Measurements from ENCODE around the gene CLASRP.

CLASRP gene, protein sequence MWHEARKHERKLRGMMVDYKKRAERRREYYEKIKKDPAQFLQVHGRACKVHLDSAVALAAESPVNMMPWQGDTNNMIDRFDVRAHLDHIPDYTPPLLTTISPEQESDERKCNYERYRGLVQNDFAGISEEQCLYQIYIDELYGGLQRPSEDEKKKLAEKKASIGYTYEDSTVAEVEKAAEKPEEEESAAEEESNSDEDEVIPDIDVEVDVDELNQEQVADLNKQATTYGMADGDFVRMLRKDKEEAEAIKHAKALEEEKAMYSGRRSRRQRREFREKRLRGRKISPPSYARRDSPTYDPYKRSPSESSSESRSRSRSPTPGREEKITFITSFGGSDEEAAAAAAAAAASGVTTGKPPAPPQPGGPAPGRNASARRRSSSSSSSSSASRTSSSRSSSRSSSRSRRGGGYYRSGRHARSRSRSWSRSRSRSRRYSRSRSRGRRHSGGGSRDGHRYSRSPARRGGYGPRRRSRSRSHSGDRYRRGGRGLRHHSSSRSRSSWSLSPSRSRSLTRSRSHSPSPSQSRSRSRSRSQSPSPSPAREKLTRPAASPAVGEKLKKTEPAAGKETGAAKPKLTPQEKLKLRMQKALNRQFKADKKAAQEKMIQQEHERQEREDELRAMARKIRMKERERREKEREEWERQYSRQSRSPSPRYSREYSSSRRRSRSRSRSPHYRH

DNA sequence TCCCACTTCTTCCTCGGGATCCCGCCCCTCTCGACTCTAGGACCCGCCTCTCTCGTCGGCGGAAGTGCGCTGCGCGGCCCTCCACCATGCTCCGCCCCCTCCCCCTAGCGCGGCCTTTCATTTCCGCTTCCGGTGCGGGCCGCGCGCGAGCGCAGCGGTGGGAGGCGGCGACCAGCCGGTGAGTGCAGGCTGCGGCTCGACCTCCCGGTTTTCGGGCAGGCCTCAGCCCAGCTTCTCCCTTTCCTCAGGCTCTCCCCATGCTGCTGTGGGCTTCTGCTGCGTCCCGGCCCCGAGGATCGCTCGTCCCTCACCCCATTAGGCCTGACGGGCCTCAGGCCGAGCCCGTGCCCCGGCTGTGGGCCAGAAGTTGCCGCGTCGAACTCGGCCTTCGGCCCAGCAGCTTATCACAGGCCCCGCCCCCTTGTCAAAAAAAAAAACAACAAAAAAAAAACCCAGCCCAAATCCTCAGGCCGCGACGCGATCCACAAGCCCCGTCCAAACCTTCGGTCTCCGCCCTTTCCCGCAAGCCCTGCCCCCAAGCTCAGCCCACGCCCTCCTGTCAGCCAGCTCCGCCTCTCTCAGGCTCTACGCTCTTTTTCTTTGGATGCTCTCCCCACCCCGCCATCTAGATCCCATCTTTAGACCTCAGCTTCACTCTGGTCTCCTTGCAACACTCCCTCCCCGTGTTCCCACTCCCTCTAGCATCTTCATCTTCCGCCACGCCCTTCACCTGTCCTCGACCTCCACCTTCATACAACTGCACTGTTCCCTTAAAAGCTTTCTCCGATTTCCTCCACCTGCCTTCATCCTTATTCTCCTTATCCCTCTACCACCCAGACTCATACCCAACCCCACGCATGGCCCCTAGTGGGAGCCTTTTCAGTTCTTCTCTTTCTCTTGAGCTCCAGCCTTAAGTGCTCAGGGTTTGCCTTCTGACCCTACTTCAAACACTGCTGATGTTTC, at the start of gene CLASRP:
Gene CLASRP (plus strand): TSS at position 115 of the 963 bp plus-strand sequence. CDS start 1,168 bp downstream, outside the sequence.
- Histone ChIP-seq H3K27me3 (ENCODE audit: insufficient read depth, insufficient read length) (no peaks in the 10 kb centered on the region), H3K4me3 (ENCODE audit: insufficient read length, low read depth) (peak within 1 kb of the TSS; percentile 97), H3K9ac (ENCODE audit: insufficient read length, low read depth) (peak within 1 kb of the TSS; percentile 93), H3K36me3 (ENCODE audit: insufficient read depth, insufficient read length, low read length) (peaks cover 53% of the 10 kb centered on the region), H3K4me1 (ENCODE audit: insufficient read depth, insufficient read length) (peaks cover 9% of the 10 kb centered on the region), H3K9me3 (ENCODE audit: insufficient read depth, low read length) (no peaks in the 10 kb centered on the region)
- DNase-seq (ENCODE audit: low read depth, low spot score) = peak; percentile 66
- TF ChIP-seq ZNF274 (IDR thresholded peaks at IDR 0.05; ENCODE audit: low read depth, low read length) (no peak), SUZ12 (IDR thresholded peaks at IDR 0.05; ENCODE audit: extremely low read depth, insufficient read depth, insufficient read length) (no peak), YY1 (IDR thresholded peaks at IDR 0.05; ENCODE audit: insufficient read depth, insufficient read length) (no peak)

DNA sequence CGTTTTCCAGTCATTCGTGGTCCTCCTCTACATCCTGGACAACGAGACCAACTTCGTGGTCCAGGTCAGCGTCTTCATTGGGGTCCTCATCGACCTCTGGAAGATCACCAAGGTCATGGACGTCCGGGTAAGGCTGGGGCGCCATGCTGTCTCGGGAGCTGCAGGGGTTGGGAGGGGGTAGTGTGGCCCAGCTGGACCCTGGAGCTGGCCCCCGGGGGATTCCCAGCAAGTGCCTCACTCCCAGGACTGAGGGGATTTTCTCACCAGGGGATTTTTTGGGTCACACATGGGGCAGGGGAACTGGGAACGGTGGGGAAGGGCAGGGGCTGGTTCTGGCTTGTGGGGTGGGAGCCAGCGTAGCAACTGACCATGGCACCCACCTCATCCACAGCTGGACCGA, 48.4 kb upstream of the CLASRP start:
- Histone ChIP-seq H3K9me3 (ENCODE audit: insufficient read depth, low read length) (no peaks in the 10 kb centered on the region), H3K4me1 (ENCODE audit: insufficient read depth, insufficient read length) (no peaks in the 10 kb centered on the region), H3K9ac (ENCODE audit: insufficient read length, low read depth) (no peak overlapping the region), H3K27me3 (ENCODE audit: insufficient read depth, insufficient read length) (no peaks in the 10 kb centered on the region), H3K36me3 (ENCODE audit: insufficient read depth, insufficient read length, low read length) (peaks cover 69% of the 10 kb centered on the region), H3K4me3 (ENCODE audit: insufficient read length, low read depth) (no peak overlapping the region)
- TF ChIP-seq SUZ12 (IDR thresholded peaks at IDR 0.05; ENCODE audit: extremely low read depth, insufficient read depth, insufficient read length) = no peak
- no peak for TF ChIP-seq YY1 (IDR thresholded peaks at IDR 0.05; ENCODE audit: insufficient read depth, insufficient read length)
- TF ChIP-seq ZNF274 (IDR thresholded peaks at IDR 0.05; ENCODE audit: low read depth, low read length) = no peak
- no peak for DNase-seq (ENCODE audit: low read depth, low spot score)

DNA sequence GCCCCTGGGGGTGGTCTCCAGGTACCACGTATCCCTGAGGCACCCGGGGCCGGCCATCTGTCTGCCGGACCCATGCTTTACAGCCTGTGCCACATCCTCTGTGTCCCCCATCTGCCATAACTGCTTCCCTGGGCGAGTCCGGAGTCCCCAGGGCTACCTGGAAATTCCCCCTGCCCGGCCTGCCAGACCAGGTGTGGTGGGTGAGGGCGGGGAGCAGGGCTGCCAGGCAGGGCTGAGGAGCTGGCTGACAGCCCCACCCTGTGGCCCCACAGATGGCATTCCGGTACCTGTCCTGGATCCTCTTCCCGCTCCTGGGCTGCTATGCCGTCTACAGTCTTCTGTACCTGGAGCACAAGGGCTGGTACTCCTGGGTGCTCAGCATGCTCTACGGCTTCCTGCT, 47.9 kb upstream of the CLASRP start:
- H3K9me3 ChIP-seq (ENCODE audit: insufficient read depth, low read length) = no peaks in the 10 kb centered on the region
- DNase-seq (ENCODE audit: low read depth, low spot score) = no peak
- TF ChIP-seq ZNF274 (IDR thresholded peaks at IDR 0.05; ENCODE audit: low read depth, low read length) (no peak), YY1 (IDR thresholded peaks at IDR 0.05; ENCODE audit: insufficient read depth, insufficient read length) (no peak), SUZ12 (IDR thresholded peaks at IDR 0.05; ENCODE audit: extremely low read depth, insufficient read depth, insufficient read length) (no peak)
- H3K4me3 ChIP-seq (ENCODE audit: insufficient read length, low read depth) = no peak overlapping the region
- no peak overlapping the region for H3K9ac ChIP-seq (ENCODE audit: insufficient read length, low read depth)
- no peaks in the 10 kb centered on the region for H3K27me3 ChIP-seq (ENCODE audit: insufficient read depth, insufficient read length)
- no peaks in the 10 kb centered on the region for H3K4me1 ChIP-seq (ENCODE audit: insufficient read depth, insufficient read length)
- H3K36me3 ChIP-seq (ENCODE audit: insufficient read depth, insufficient read length, low read length) = peaks cover 64% of the 10 kb centered on the region

DNA sequence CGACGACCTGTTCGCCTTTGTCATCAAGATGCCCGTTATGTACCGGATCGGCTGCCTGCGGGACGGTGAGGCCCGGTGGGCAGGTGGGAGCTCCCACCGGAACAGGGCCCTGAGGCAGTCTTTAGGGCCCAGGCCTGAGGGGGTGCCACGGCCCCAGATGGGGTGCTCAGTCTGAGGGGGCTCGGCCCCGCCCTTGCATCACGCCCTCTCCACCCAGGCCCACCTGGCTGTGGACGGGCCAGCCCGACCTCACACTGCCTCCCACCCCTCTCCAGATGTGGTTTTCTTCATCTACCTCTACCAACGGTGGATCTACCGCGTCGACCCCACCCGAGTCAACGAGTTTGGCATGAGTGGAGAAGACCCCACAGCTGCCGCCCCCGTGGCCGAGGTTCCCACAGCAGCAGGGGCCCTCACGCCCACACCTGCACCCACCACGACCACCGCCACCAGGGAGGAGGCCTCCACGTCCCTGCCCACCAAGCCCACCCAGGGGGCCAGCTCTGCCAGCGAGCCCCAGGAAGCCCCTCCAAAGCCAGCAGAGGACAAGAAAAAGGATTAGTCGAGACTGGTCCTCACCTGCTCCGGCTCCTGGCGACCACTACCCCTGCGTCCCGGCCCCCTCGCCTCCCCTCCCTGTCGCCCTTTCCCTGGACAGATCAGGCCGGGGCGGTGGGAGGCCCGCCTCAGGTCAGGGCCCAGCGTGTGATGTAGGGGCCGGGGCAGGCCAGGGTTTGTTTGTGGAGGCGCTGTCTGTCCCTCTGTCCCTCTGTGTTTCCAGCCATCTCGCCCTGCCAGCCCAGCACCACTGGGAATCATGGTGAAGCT, 46.3 kb upstream of the CLASRP start:
- Histone ChIP-seq H3K4me3 (ENCODE audit: insufficient read length, low read depth) (no peak overlapping the region), H3K4me1 (ENCODE audit: insufficient read depth, insufficient read length) (no peaks in the 10 kb centered on the region), H3K27me3 (ENCODE audit: insufficient read depth, insufficient read length) (no peaks in the 10 kb centered on the region), H3K9me3 (ENCODE audit: insufficient read depth, low read length) (no peaks in the 10 kb centered on the region), H3K36me3 (ENCODE audit: insufficient read depth, insufficient read length, low read length) (peaks cover 49% of the 10 kb centered on the region), H3K9ac (ENCODE audit: insufficient read length, low read depth) (no peak overlapping the region)
- TF ChIP-seq YY1 (IDR thresholded peaks at IDR 0.05; ENCODE audit: insufficient read depth, insufficient read length) = no peak
- TF ChIP-seq SUZ12 (IDR thresholded peaks at IDR 0.05; ENCODE audit: extremely low read depth, insufficient read depth, insufficient read length) = no peak
- no peak for TF ChIP-seq ZNF274 (IDR thresholded peaks at IDR 0.05; ENCODE audit: low read depth, low read length)
- DNase-seq (ENCODE audit: low read depth, low spot score) = no peak

DNA sequence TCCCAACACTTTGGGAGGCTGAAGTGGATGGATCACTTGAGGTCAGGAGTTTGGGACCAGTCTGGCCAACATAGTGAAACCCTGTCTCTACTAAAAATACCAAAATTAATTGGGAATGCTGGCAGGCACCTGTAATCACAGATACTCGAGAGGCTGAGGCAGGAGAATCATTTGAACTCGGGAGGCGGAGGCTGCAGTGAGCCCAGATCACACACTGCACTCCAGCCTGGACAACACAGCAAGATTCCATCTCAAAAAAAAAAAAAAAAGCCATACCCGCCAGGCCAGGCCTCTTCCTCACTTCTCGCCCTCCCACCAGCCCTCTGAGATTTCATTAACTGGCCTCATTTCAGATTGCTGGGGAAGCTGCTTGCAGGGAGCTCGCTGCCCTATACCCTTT, 45.3 kb upstream of the CLASRP start:
- Histone ChIP-seq H3K36me3 (ENCODE audit: insufficient read depth, insufficient read length, low read length) (peaks cover 41% of the 10 kb centered on the region), H3K4me1 (ENCODE audit: insufficient read depth, insufficient read length) (no peaks in the 10 kb centered on the region), H3K9me3 (ENCODE audit: insufficient read depth, low read length) (no peaks in the 10 kb centered on the region), H3K4me3 (ENCODE audit: insufficient read length, low read depth) (no peak overlapping the region), H3K9ac (ENCODE audit: insufficient read length, low read depth) (no peak overlapping the region), H3K27me3 (ENCODE audit: insufficient read depth, insufficient read length) (no peaks in the 10 kb centered on the region)
- TF ChIP-seq ZNF274 (IDR thresholded peaks at IDR 0.05; ENCODE audit: low read depth, low read length) = no peak
- TF ChIP-seq YY1 (IDR thresholded peaks at IDR 0.05; ENCODE audit: insufficient read depth, insufficient read length) = no peak
- DNase-seq (ENCODE audit: low read depth, low spot score) = no peak

DNA sequence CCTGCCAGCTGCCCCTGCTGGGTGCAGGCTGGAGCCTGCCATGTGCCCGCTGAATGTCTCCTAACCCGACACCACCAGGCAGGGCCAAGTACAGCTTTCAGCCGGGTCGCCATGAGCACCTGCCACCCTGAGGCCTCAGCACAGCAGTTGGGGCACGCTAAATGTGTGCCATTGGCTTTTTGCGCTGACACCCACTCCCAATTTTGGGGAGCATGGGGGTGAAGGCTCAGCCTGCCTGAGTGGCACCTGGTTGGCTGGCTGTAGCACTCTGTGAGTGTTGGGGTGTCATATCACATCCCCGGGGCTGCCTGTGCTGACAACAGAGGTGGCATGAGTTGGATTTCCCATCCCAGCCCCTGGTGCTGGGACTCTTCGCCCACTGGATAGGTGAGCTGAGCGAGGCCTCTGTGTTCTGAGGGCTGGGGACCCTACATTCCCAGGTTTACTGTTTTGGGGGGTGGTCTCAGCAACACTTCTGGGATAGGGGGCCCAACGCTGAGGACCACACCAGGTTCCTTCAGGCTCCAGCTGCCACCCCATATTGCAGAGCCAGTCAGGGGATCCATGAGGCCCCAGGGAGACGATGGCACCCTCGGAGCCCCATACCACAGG, 44.8 kb upstream of the CLASRP start:
- Histone ChIP-seq H3K9ac (ENCODE audit: insufficient read length, low read depth) (no peak overlapping the region), H3K36me3 (ENCODE audit: insufficient read depth, insufficient read length, low read length) (peaks cover 40% of the 10 kb centered on the region)
- no peak for TF ChIP-seq YY1 (IDR thresholded peaks at IDR 0.05; ENCODE audit: insufficient read depth, insufficient read length)
- no peak for TF ChIP-seq SUZ12 (IDR thresholded peaks at IDR 0.05; ENCODE audit: extremely low read depth, insufficient read depth, insufficient read length)
- no peak for TF ChIP-seq ZNF274 (IDR thresholded peaks at IDR 0.05; ENCODE audit: low read depth, low read length)

More for the DNA sequence above, 44.8 kb upstream of the CLASRP start:
- no peaks in the 10 kb centered on the region for H3K9me3 ChIP-seq (ENCODE audit: insufficient read depth, low read length)
- H3K4me1 ChIP-seq (ENCODE audit: insufficient read depth, insufficient read length) = no peaks in the 10 kb centered on the region
- no peak for DNase-seq (ENCODE audit: low read depth, low spot score)
- H3K27me3 ChIP-seq (ENCODE audit: insufficient read depth, insufficient read length) = no peaks in the 10 kb centered on the region
- no peak overlapping the region for H3K4me3 ChIP-seq (ENCODE audit: insufficient read length, low read depth)

All from NT2/D1 (cell line).